H1 (cell line): Measurements from ENCODE around the gene TPSD1. TPM values are rescaled to one million over a fixed set of nuclear protein-coding genes. Genes with fewer than 3 reads are reported as not detected.

Experiments
- CTCF ChIA-PET: fragments of 300-600 bp; sonication (Branson Sonifier 250); formaldehyde crosslinking; loops from one replicate; lab custom pipeline; 2021; ENCODE audit not compliant: partially characterized antibody; lab: Charles Lee
- POLR2A ChIA-PET: fragments of 300-600 bp; sonication (Branson Sonifier 250); formaldehyde crosslinking; loops from one replicate; lab custom pipeline; 2021; ENCODE audit warnings: inconsistent platforms; ENCODE audit not compliant: partially characterized antibody; lab: Charles Lee
- DNase-seq, 2 experiments: peaks; one replicate each; pipeline versions ENCODE4 v3.0.0 to v3.0.0-alpha.2; 2010 to 2022; ENCODE audit warnings: low spot score in 2 of 2, low read depth in 1 of 2, mixed read lengths in 1 of 2
- FAIRE-seq: peaks from 2 replicates; lab custom pipeline; 2011; peaks lifted over from hg19 to GRCh38; lab: Jason Lieb, UNC
- H2AFZ ChIP-seq: 2 replicates; pipeline ENCODE4 v1.8.1; 2012; ENCODE audit warnings: low read length, inconsistent platforms
- H2AK5ac ChIP-seq: 2 replicates; pipeline ENCODE4 v1.6.1; 2013; ENCODE audit warnings: low read depth, low read length
- H2BK120ac ChIP-seq: replicated peaks from 2 replicates; pipeline ENCODE3; 2013; ENCODE audit warnings: low read depth, low read length, inconsistent platforms
- H2BK12ac ChIP-seq: 2 replicates; pipeline ENCODE4 v1.6.1; 2013; ENCODE audit warnings: low read depth, low read length
- H2BK15ac ChIP-seq: 2 replicates; pipeline ENCODE4 v1.6.1; 2013; ENCODE audit warnings: low read length
- H2BK20ac ChIP-seq: 2 replicates; pipeline ENCODE4 v1.6.1; 2013; ENCODE audit warnings: low read length
- H2BK5ac ChIP-seq: 2 replicates; pipeline ENCODE4 v1.6.1; 2013; ENCODE audit warnings: low read depth, low read length
- H3K14ac ChIP-seq: 2 replicates; pipeline ENCODE4 v1.6.1; 2013; ENCODE audit warnings: inconsistent platforms; ENCODE audit not compliant: insufficient read length
- H3K18ac ChIP-seq: 2 replicates; pipeline ENCODE4 v1.6.1; 2013; ENCODE audit warnings: low read length; ENCODE audit errors: extremely low read depth
- H3K23ac ChIP-seq: 2 replicates; pipeline ENCODE4 v1.6.1; 2013; ENCODE audit warnings: inconsistent platforms; ENCODE audit not compliant: insufficient read length
- H3K23me2 ChIP-seq: 2 replicates; pipeline ENCODE4 v1.6.1; 2013; ENCODE audit warnings: low read depth, low read length
- H3K27ac ChIP-seq: 2 replicates; pipeline ENCODE4 v1.6.1; 2011; ENCODE audit warnings: low read depth, low read length, inconsistent platforms
- H3K27me3 ChIP-seq, 4 experiments: replicated peaks in 1 of 4; 1 replicate in 1 of 4; 2 replicates in 3 of 4; pipeline versions ENCODE4 v1.6.1 to v1.8.1; 2011 to 2013; ENCODE audit warnings: low read length in 3 of 4, mild to moderate bottlenecking in 3 of 4, inconsistent platforms in 2 of 4, mixed read lengths in 2 of 4, moderate library complexity in 1 of 4; ENCODE audit not compliant: control insufficient read depth in 3 of 4, insufficient read depth in 3 of 4; ENCODE audit errors: extremely low read depth in 1 of 4
- H3K36me3 ChIP-seq, 4 experiments: 2 replicates each; pipeline versions ENCODE4 v1.6.1 to v1.8.1; 2011 to 2013; ENCODE audit warnings: mild to moderate bottlenecking in 4 of 4, low read length in 3 of 4, moderate library complexity in 2 of 4, control low read depth in 1 of 4, inconsistent platforms in 1 of 4; ENCODE audit not compliant: insufficient read depth in 4 of 4, control insufficient read depth in 2 of 4
- H3K4ac ChIP-seq: replicated peaks from 2 replicates; pipeline ENCODE3; 2013; ENCODE audit warnings: low read length, low read depth, mixed read lengths, inconsistent platforms; ENCODE audit not compliant: insufficient read length
- H3K4me1 ChIP-seq, 4 experiments: replicated peaks in 1 of 4; 1 replicate in 1 of 4; 2 replicates in 3 of 4; pipeline versions ENCODE4 v1.6.1 to v1.8.1; 2011 to 2013; ENCODE audit warnings: low read length in 3 of 4, inconsistent platforms in 2 of 4, mixed read lengths in 1 of 4; ENCODE audit not compliant: insufficient read depth in 4 of 4, control insufficient read depth in 3 of 4
- H3K4me2 ChIP-seq, 2 experiments: 2 replicates each; pipeline versions ENCODE4 v1.6.1 to v1.8.1; 2011 to 2013; ENCODE audit warnings: low read depth in 2 of 2, low read length in 2 of 2, control low read depth in 1 of 2, inconsistent platforms in 1 of 2, mild to moderate bottlenecking in 1 of 2; ENCODE audit not compliant: insufficient read depth in 1 of 2
- H3K4me3 ChIP-seq, 4 experiments: fragments of 200-600, 300-600 bp in 1 of 4; sonication (generic), shearing (Covaris generic), sonication (Bioruptor Twin) in 1 of 4; 2 replicates each; pipeline versions ENCODE4 v1.5.1 to v1.8.1; 2011 to 2016; ENCODE audit warnings: low read length in 4 of 4, low read depth in 3 of 4, control low read depth in 2 of 4, inconsistent platforms in 2 of 4, mild to moderate bottlenecking in 2 of 4, mixed read lengths in 1 of 4, moderate library complexity in 1 of 4; ENCODE audit not compliant: insufficient read depth in 2 of 4; ENCODE audit errors: extremely low read depth in 1 of 4
- H3K56ac ChIP-seq: replicated peaks from 2 replicates; pipeline ENCODE3; 2013; ENCODE audit warnings: low read depth, mild to moderate bottlenecking, mixed read lengths, low read length, inconsistent platforms; ENCODE audit not compliant: insufficient read length
- H3K79me1 ChIP-seq: 2 replicates; pipeline ENCODE4 v1.6.1; 2013; ENCODE audit warnings: low read depth, low read length, control low read depth
- H3K79me2 ChIP-seq, 2 experiments: 2 replicates each; pipeline versions ENCODE4 v1.6.1 to v1.8.1; 2012 to 2013; ENCODE audit warnings: low read length in 2 of 2, mild to moderate bottlenecking in 2 of 2, inconsistent platforms in 1 of 2; ENCODE audit not compliant: insufficient read depth in 2 of 2, control insufficient read depth in 1 of 2
- H3K9ac ChIP-seq, 4 experiments: replicated peaks in 1 of 4; 1 replicate in 1 of 4; 2 replicates in 3 of 4; pipeline versions ENCODE4 v1.6.1 to v1.8.1; 2011 to 2013; ENCODE audit warnings: low read depth in 3 of 4, low read length in 3 of 4, control low read depth in 2 of 4, mild to moderate bottlenecking in 2 of 4, moderate library complexity in 2 of 4, inconsistent platforms in 1 of 4; ENCODE audit errors: extremely low read depth in 1 of 4
- H3K9me3 ChIP-seq, 2 experiments: 2 replicates each; pipeline versions ENCODE4 v1.6.1 to v1.8.1; 2012 to 2013; ENCODE audit warnings: mild to moderate bottlenecking in 2 of 2, moderate library complexity in 2 of 2, control low read depth in 1 of 2, inconsistent platforms in 1 of 2, low read depth in 1 of 2, low read length in 1 of 2, mixed read lengths in 1 of 2; ENCODE audit not compliant: insufficient read depth in 2 of 2
- H4K20me1 ChIP-seq, 2 experiments: replicated peaks in 1 of 2; 2 replicates each; pipeline versions ENCODE3 to v1.8.1; 2011 to 2013; ENCODE audit warnings: inconsistent platforms in 2 of 2, low read length in 2 of 2, mild to moderate bottlenecking in 1 of 2; ENCODE audit not compliant: insufficient read depth in 2 of 2, control insufficient read depth in 1 of 2
- H4K5ac ChIP-seq: 2 replicates; pipeline ENCODE4 v1.6.1; 2013; ENCODE audit warnings: low read length, low read depth, mixed read lengths, inconsistent platforms; ENCODE audit not compliant: insufficient read length
- H4K8ac ChIP-seq: 2 replicates; pipeline ENCODE4 v1.8.0; 2013; ENCODE audit warnings: mild to moderate bottlenecking, moderate library complexity, low read length, inconsistent platforms; ENCODE audit not compliant: insufficient read depth; ENCODE audit errors: extremely low read depth
- H4K91ac ChIP-seq: replicated peaks from 2 replicates; pipeline ENCODE3; 2013; ENCODE audit warnings: low read length, mixed read lengths, inconsistent platforms; ENCODE audit not compliant: insufficient read length
- GABPA ChIP-seq: IDR thresholded peaks from 2 replicates; pipeline ENCODE4 v1.6.1; 2011; ENCODE audit warnings: mild to moderate bottlenecking, low read length, moderate library complexity, borderline replicate concordance; ENCODE audit not compliant: insufficient read depth
- GTF2F1 ChIP-seq: IDR thresholded peaks from 2 replicates; pipeline ENCODE4 v1.6.1; 2012; ENCODE audit warnings: low read depth, low read length, improper control_type of control experiment, borderline replicate concordance
- WGBS, 2 experiments: shearing (Covaris generic) in 1 of 2; methylation state at CpG; one replicate each; pipeline versions ENCODE4 v1.1.6 to v1.1.7; 2013 to 2015; ENCODE audit warnings: low lambda C conversion rate in 2 of 2, mixed read lengths in 2 of 2, inconsistent platforms in 1 of 2, low coverage in 1 of 2, missing lambda C conversion rate in 1 of 2; ENCODE audit not compliant: insufficient replicate concordance in 2 of 2, insufficient coverage in 1 of 2, insufficient read length in 1 of 2; ENCODE audit errors: extremely low coverage in 1 of 2, missing lambda C conversion rate in 1 of 2; 5-methylcytosine and 5-hydroxymethylcytosine counted together
- polyA plus RNA-seq, 7 experiments: library from polyadenylated mRNA; depleted of rRNA in 3 of 7; stranded (reverse) in 5 of 7; unstranded in 2 of 7; fragments of >200 nt in 5 of 7; fragments of 200-250 nt in 2 of 7; gene quantifications; 1 replicate in 5 of 7; 2 replicates in 1 of 7; 4 replicates in 1 of 7; pipeline versions ENCODE4 v1.2.1 to v1.2.3, GENCODE V29; 2011 to 2013; ENCODE audit warnings: missing spikeins in 2 of 7, mixed read lengths in 2 of 7
- total RNA-seq: library from RNA; stranded (reverse); fragmentation: NEBNext Ultra II Directional; extraction: Animal tissue kit (Norgen Biotek cat#: 25700); gene quantifications from 2 replicates; pipeline ENCODE4 v1.2.1, GENCODE V29; 2021

TPSD1 gene
- total and polyA plus RNA-seq, 2 of the 8 experiments (the other 6 are each of a cell fraction or from before 2014, with no cell fraction given) = 0.26 TPM; not detected in 1

DNA sequence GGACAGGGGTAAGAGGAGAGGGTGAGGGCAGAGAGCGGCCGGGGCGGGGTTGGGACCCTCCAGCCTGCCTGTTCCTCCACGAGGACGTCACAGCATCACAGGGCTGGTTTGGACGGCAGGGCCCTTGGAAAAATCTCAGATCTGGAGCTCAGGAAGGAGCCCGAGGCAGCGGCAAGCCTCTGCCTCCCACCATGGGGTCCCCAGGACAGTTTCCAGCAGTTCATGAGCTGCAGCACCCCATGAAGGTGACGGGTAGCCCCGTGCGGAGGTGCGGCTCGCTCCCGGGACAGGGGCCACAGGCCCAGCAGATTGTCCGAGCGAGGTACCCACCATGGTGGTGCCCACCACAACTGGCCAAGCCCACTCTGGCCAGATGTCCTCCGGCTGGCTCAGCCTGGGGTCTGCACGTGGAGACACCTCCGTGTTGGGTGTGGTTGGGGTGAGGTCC is 21.3 kb downstream of the TPSD1 start:
- FAIRE-seq = no peak
- CTCF ChIA-PET = interaction anchor here (1.5 to 2.0 kb wide), 3 partner anchors 9 to 15 kb away, joined by 4 to 6 read pairs (median 5); no protein-coding TSS in a partner anchor

More for the DNA sequence above, 21.3 kb downstream of the TPSD1 start:
- H3K9ac ChIP-seq = no peak overlapping the region
- peaks cover 3% of the 10 kb centered on the region; the same call in 1 of the 2 replicates for H3K23me2 ChIP-seq
- peaks cover 0 to 11% (median 6%) of the 10 kb centered on the region in 4 experiments; a peak in 6 of 7 replicates for H3K4me1 ChIP-seq
- no peak overlapping the region for H2BK20ac ChIP-seq
- H4K8ac ChIP-seq = no peak overlapping the region
- peak overlapping the region; percentile 80; the same call in 1 of the 2 replicates for H2BK12ac ChIP-seq
- H2BK5ac ChIP-seq = peak overlapping the region; percentile 81; the same call in 1 of the 2 replicates
- no peak overlapping the region for H2AFZ ChIP-seq
- H3K56ac ChIP-seq = no peak overlapping the region
- H3K79me2 ChIP-seq = no peaks in the 10 kb centered on the region
- H3K4ac ChIP-seq = no peak overlapping the region
- no peak overlapping the region for H3K14ac ChIP-seq
- 92% methylated on average over 13 of the region's 19 CpGs; no CpG with 5 or more reads in 1 of the 2 experiments for WGBS, 2 experiments
- no peaks in the 10 kb centered on the region for H3K9me3 ChIP-seq
- H3K79me1 ChIP-seq = no peaks in the 10 kb centered on the region
- H3K27me3 ChIP-seq = 0 out of 7 replicates have a peak, but pooled peaks cover 0 to 2% (median 0%) of the 10 kb centered on the region in 4 experiments
- no peak overlapping the region for H2AK5ac ChIP-seq
- H2BK15ac ChIP-seq = peak overlapping the region; percentile 72; the same call in 1 of the 2 replicates
- no peak overlapping the region for H3K4me3 ChIP-seq
- no peak overlapping the region for H3K4me2 ChIP-seq
- peaks cover 0 to 2% of the 10 kb centered on the region in 2 experiments for H4K20me1 ChIP-seq
- TF ChIP-seq GABPA (no peak), GTF2F1 (no peak)
- H3K36me3 ChIP-seq = no peaks in the 10 kb centered on the region
- H3K18ac ChIP-seq = no peak overlapping the region
- H4K5ac ChIP-seq = no peak overlapping the region
- H4K91ac ChIP-seq = peak overlapping the region; percentile 65
- H2BK120ac ChIP-seq = no peak overlapping the region
- no peak overlapping the region for H3K23ac ChIP-seq
- DNase-seq = no peak
- H3K27ac ChIP-seq = no peak overlapping the region
- POLR2A ChIA-PET = interaction anchor here (1.1 to 1.5 kb wide), 2 partner anchors 12 to 40 kb away, joined by 3 read pairs; no protein-coding TSS in a partner anchor
